IMR-90 (cell line): ENCODE data around the gene IDH3G. TPM values are rescaled to one million over a fixed set of nuclear protein-coding genes. Genes with fewer than 3 reads are reported as not detected.

ENCODE experiments used
- ATAC-seq: fragments of 200-7000 bp; cut with Tn5 transposase; 2 replicates; pipeline ENCODE4 v1.9.1; 2020; ENCODE audit warnings: low read depth, mild to moderate bottlenecking, moderate library complexity
- BruUV-seq: library from RNA; stranded (reverse); fragments of 400-500 nt; replicated peaks from 2 replicates; lab custom pipeline; 2021; lab: Mats Ljungman, UMichigan
- CTCF ChIA-PET: fragments of 300-600 bp; formaldehyde crosslinking; extraction: SDS; loops from one replicate; lab custom pipeline; 2021; ENCODE audit warnings: antibody characterized with exemption; lab: Yijun Ruan, JAX
- POLR2A ChIA-PET: fragments of 300-600 bp; sonication (Branson Sonifier 250); formaldehyde crosslinking; loops from one replicate; lab custom pipeline; 2022; ENCODE audit warnings: antibody characterized with exemption; ENCODE audit not compliant: unreplicated experiment; lab: Charles Lee
- DNase-seq: peaks from one replicate; pipeline ENCODE4 v3.0.0; 2013
- H2AFZ ChIP-seq: replicated peaks from 2 replicates; pipeline ENCODE3; 2013; ENCODE audit warnings: low read length, mild to moderate bottlenecking; ENCODE audit not compliant: poor library complexity
- H2AK5ac ChIP-seq: 2 replicates; pipeline ENCODE4 v1.6.1; 2013; ENCODE audit warnings: low read depth, low read length, inconsistent platforms
- H2AK9ac ChIP-seq: replicated peaks from 2 replicates; pipeline ENCODE3; 2013; ENCODE audit warnings: mild to moderate bottlenecking, low read depth, low read length, moderate library complexity; ENCODE audit not compliant: poor library complexity
- H2BK120ac ChIP-seq: 2 replicates; pipeline ENCODE4 v1.6.1; 2013; ENCODE audit warnings: low read depth, low read length, inconsistent platforms
- H2BK15ac ChIP-seq: 3 replicates; pipeline ENCODE4 v1.6.1; 2013; ENCODE audit warnings: low read depth, low read length, inconsistent platforms
- H2BK20ac ChIP-seq: 2 replicates; pipeline ENCODE4 v1.6.1; 2013; ENCODE audit warnings: low read depth, mild to moderate bottlenecking, inconsistent platforms, low read length, moderate library complexity
- H2BK5ac ChIP-seq: 2 replicates; pipeline ENCODE4 v1.6.1; 2013; ENCODE audit warnings: mild to moderate bottlenecking, low read depth, low read length, inconsistent platforms; ENCODE audit not compliant: poor library complexity, severe bottlenecking
- H3K14ac ChIP-seq: replicated peaks from 2 replicates; pipeline ENCODE4 v1.6.1; 2013; ENCODE audit warnings: low read depth, low read length, inconsistent platforms
- H3K18ac ChIP-seq: 2 replicates; pipeline ENCODE4 v1.6.1; 2013; ENCODE audit warnings: low read depth, low read length, control low read depth
- H3K23ac ChIP-seq: 2 replicates; pipeline ENCODE4 v1.6.1; 2013; ENCODE audit warnings: low read depth, low read length, inconsistent platforms
- H3K27ac ChIP-seq: 2 replicates; pipeline ENCODE4 v1.5.1; 2013; ENCODE audit warnings: mild to moderate bottlenecking, control low read depth, low read length; ENCODE audit not compliant: insufficient read depth
- H3K27me3 ChIP-seq: 2 replicates; pipeline ENCODE4 v1.6.1; 2013; ENCODE audit warnings: low read length; ENCODE audit not compliant: control insufficient read depth, insufficient read depth
- H3K36me3 ChIP-seq: 2 replicates; pipeline ENCODE4 v1.6.1; 2013; ENCODE audit warnings: low read length, mixed read lengths; ENCODE audit not compliant: control insufficient read depth, insufficient read depth
- H3K4ac ChIP-seq: 2 replicates; pipeline ENCODE4 v1.6.1; 2013; ENCODE audit warnings: low read depth, low read length, inconsistent platforms
- H3K4me1 ChIP-seq: 2 replicates; pipeline ENCODE4 v1.6.1; 2013; ENCODE audit warnings: low read length, mixed read lengths; ENCODE audit not compliant: control insufficient read depth, insufficient read depth
- H3K4me2 ChIP-seq: 2 replicates; pipeline ENCODE4 v1.6.1; 2013; ENCODE audit warnings: low read depth, mild to moderate bottlenecking, control low read depth, low read length, moderate library complexity
- H3K4me3 ChIP-seq: 2 replicates; pipeline ENCODE4 v1.5.1; 2013; ENCODE audit warnings: low read depth, mild to moderate bottlenecking, control low read depth, low read length, moderate library complexity; ENCODE audit not compliant: insufficient read depth
- H3K56ac ChIP-seq: 2 replicates; pipeline ENCODE4 v1.6.1; 2013; ENCODE audit warnings: low read length, inconsistent platforms; ENCODE audit not compliant: insufficient read depth; ENCODE audit errors: extremely low read depth
- H3K79me1 ChIP-seq, 2 experiments: 2 replicates each; pipeline ENCODE4 v1.6.1; 2013; ENCODE audit warnings: low read length in 2 of 2, inconsistent platforms in 1 of 2, low read depth in 1 of 2
- H3K9ac ChIP-seq: 2 replicates; pipeline ENCODE4 v1.6.1; 2013; ENCODE audit warnings: low read depth, low read length, control low read depth
- H3K9me1 ChIP-seq: 2 replicates; pipeline ENCODE4 v1.6.1; 2013; ENCODE audit warnings: low read length, inconsistent platforms; ENCODE audit not compliant: insufficient read depth
- H3K9me3 ChIP-seq: 2 replicates; pipeline ENCODE4 v1.6.1; 2013; ENCODE audit warnings: low read length; ENCODE audit not compliant: control insufficient read depth, insufficient read depth
- H4K20me1 ChIP-seq: 2 replicates; pipeline ENCODE4 v1.6.1; 2013; ENCODE audit warnings: low read length, inconsistent platforms; ENCODE audit not compliant: insufficient read depth
- H4K5ac ChIP-seq: 2 replicates; pipeline ENCODE4 v1.6.1; 2013; ENCODE audit warnings: mild to moderate bottlenecking, low read depth, low read length, control low read depth
- H4K8ac ChIP-seq, 2 experiments: 2 replicates each; pipeline ENCODE4 v1.6.1; 2013; ENCODE audit warnings: low read depth in 2 of 2, low read length in 2 of 2, control low read depth in 1 of 2, inconsistent platforms in 1 of 2
- H4K91ac ChIP-seq: 2 replicates; pipeline ENCODE4 v1.6.1; 2013; ENCODE audit warnings: low read depth, low read length, inconsistent platforms; ENCODE audit not compliant: insufficient read depth
- BHLHE40 ChIP-seq: fragments of 150-350 bp; IDR thresholded peaks from 2 replicates; pipeline ENCODE4 v1.6.1; 2016; ENCODE audit warnings: mild to moderate bottlenecking, low read depth, low read length
- CEBPB ChIP-seq: IDR thresholded peaks from 2 replicates; pipeline ENCODE4 v1.6.1; 2012; ENCODE audit warnings: low read depth, low read length, improper control_type of control experiment
- CHD1 ChIP-seq: IDR thresholded peaks from 2 replicates; pipeline ENCODE4 v1.6.1; 2012; ENCODE audit warnings: low read depth, low read length, improper control_type of control experiment
- CTCF ChIP-seq: conservative IDR thresholded peaks from 2 replicates; pipeline ENCODE4 v1.5.1; 2012; ENCODE audit warnings: mild to moderate bottlenecking, low read depth, low read length, improper control_type of control experiment
- MAFK ChIP-seq: IDR thresholded peaks from 2 replicates; pipeline ENCODE4 v1.6.1; 2012; ENCODE audit warnings: low read depth, low read length, improper control_type of control experiment
- MAZ ChIP-seq: IDR thresholded peaks from 2 replicates; pipeline ENCODE4 v1.6.1; 2012; ENCODE audit warnings: low read depth, mild to moderate bottlenecking, low read length, improper control_type of control experiment, moderate library complexity, borderline replicate concordance
- MXI1 ChIP-seq: IDR thresholded peaks from 2 replicates; pipeline ENCODE4 v1.6.1; 2012; ENCODE audit warnings: low read depth, mild to moderate bottlenecking, low read length, moderate library complexity, borderline replicate concordance
- NFE2L2 ChIP-seq: fragments of 150-350 bp; IDR thresholded peaks from 2 replicates; pipeline ENCODE4 v1.6.1; 2016; ENCODE audit warnings: low read depth, mild to moderate bottlenecking, low read length
- POLR2A ChIP-seq: IDR thresholded peaks from 2 replicates; pipeline ENCODE4 v1.6.1; 2012; ENCODE audit warnings: mild to moderate bottlenecking, low read depth, low read length
- RAD21 ChIP-seq: IDR thresholded peaks from 2 replicates; pipeline ENCODE4 v1.6.1; 2012; ENCODE audit warnings: low read length, improper control_type of control experiment
- RCOR1 ChIP-seq: IDR thresholded peaks from 2 replicates; pipeline ENCODE4 v1.6.1; 2012; ENCODE audit warnings: mild to moderate bottlenecking, low read length, improper control_type of control experiment; ENCODE audit not compliant: insufficient replicate concordance
- RFX5 ChIP-seq: IDR thresholded peaks from 2 replicates; pipeline ENCODE4 v1.8.0; 2012; ENCODE audit warnings: low read depth, mild to moderate bottlenecking, low read length, moderate library complexity
- SMC3 ChIP-seq: fragments of 150-350 bp; IDR thresholded peaks from 2 replicates; pipeline ENCODE4 v1.6.1; 2016; ENCODE audit warnings: low read depth, mild to moderate bottlenecking, antibody characterized with exemption, low read length, moderate library complexity
- USF2 ChIP-seq: fragments of 150-350 bp; IDR thresholded peaks from 2 replicates; pipeline ENCODE4 v1.6.1; 2017; ENCODE audit warnings: mild to moderate bottlenecking, antibody characterized with exemption, low read length, low read depth
- WGBS, 2 experiments: methylation state at CpG; one replicate each; pipeline versions ENCODE4 v1.1.5 to v1.1.7; 2013; ENCODE audit warnings: missing lambda C conversion rate in 2 of 2; ENCODE audit not compliant: insufficient read length in 1 of 2; ENCODE audit errors: extremely low coverage in 2 of 2; 5-methylcytosine and 5-hydroxymethylcytosine counted together
- dilution Hi-C: fragments of 300-500 bp; cut with HindIII; formaldehyde crosslinking; loops from one replicate; pipeline ENCODE4 v1.14.3; 2018; ENCODE audit warnings: low sequenced_read_pairs; ENCODE audit not compliant: unreplicated experiment
- in situ Hi-C: fragments of 300-500 bp; cut with MboI; formaldehyde crosslinking; loops from 3 replicates; pipeline ENCODE4 v1.14.3; 2019; ENCODE audit warnings: low sequenced_read_pairs, inconsistent platforms, mixed read lengths
- intact Hi-C: fragments of 100-400 bp; cut with micrococcal nuclease; formaldehyde crosslinking; loops from 2 replicates; pipeline ENCODE4 v1.10.0; 2022
- polyA plus RNA-seq, 3 experiments: library from polyadenylated mRNA; depleted of rRNA; stranded (reverse); fragments of >200 nt; gene quantifications; 2 replicates each; pipeline ENCODE4 v1.2.3, GENCODE V29; 2012; ENCODE audit warnings: low replicate concordance in 1 of 3
- total RNA-seq: library from RNA; depleted of rRNA; stranded (reverse); fragments of >200 nt; gene quantifications from 2 replicates; pipeline ENCODE4 v1.2.3, GENCODE V29; 2012

Gene IDH3G
- total and polyA plus RNA-seq, 2 of the 4 experiments (the other 2 are of a cell fraction), result 79.4 to 85.7 TPM

- Histone ChIP-seq H4K5ac (no peak overlapping the region), H3K27me3 (no peaks in the 10 kb centered on the region), H3K14ac (no peak overlapping the region), H3K4me1 (no peaks in the 10 kb centered on the region), H2AK5ac (no peak overlapping the region), H3K23ac (no peak overlapping the region), H3K9me3 (no peaks in the 10 kb centered on the region; the same call in 1 of the 2 replicates), H2AFZ (no peak overlapping the region), H3K9ac (no peak overlapping the region), H4K8ac (no peak overlapping the region), H3K9me1 (no peaks in the 10 kb centered on the region), H3K4me2 (no peak overlapping the region), H3K36me3 (peaks cover 4% of the 10 kb centered on the region; the same call in 1 of the 2 replicates), H3K4ac (no peak overlapping the region), H3K27ac (no peak overlapping the region), H2BK5ac (no peak overlapping the region), H3K56ac (no peak overlapping the region), H2AK9ac (peak overlapping the region; percentile 55), H2BK20ac (no peak overlapping the region), H2BK15ac (no peak overlapping the region), H3K4me3 (no peak overlapping the region), H4K20me1 (no peaks in the 10 kb centered on the region), H4K91ac (no peak overlapping the region), H3K18ac (no peak overlapping the region), H2BK120ac (no peak overlapping the region), H3K79me1 (no peaks in the 10 kb centered on the region)
- CTCF ChIA-PET, result interaction anchor here (0.6 kb wide), 1 partner anchor 169 kb away, joined by 4 read pairs; no protein-coding TSS in a partner anchor
- dilution Hi-C loops (no loop called here), intact Hi-C loops (no loop called here), in situ Hi-C loops (no loop called here)
- 85% methylated on average over 20 of the region's 34 CpGs; no CpG with 5 or more reads in 1 of the 2 experiments for WGBS, 2 experiments
- DNase-seq (no peak), ATAC-seq (no peak)
- no peak for TF ChIP-seq MAZ
- no peak for TF ChIP-seq SMC3
- TF ChIP-seq RAD21, result no peak
- no peak for TF ChIP-seq RCOR1
- TF ChIP-seq CTCF, result no peak
- no peak for TF ChIP-seq CHD1
- no peak for TF ChIP-seq BHLHE40
- TF ChIP-seq USF2, result no peak
- no peak for TF ChIP-seq MAFK
- no peak for TF ChIP-seq CEBPB
- no peak for TF ChIP-seq NFE2L2
- TF ChIP-seq RFX5, result no peak
- TF ChIP-seq MXI1, result no peak
- no peak for TF ChIP-seq POLR2A
- no TSS peak for BruUV-seq
- POLR2A ChIA-PET, result no interaction called here
These were observed 16.7 kb downstream of the IDH3G start for GRCh38 chrX:153777261-153778090.
